Esophagus squamous epithelium (tissue), 5 donors: ENCODE measurements around the gene CIB2. TPM values are rescaled to one million over a fixed set of nuclear protein-coding genes. Genes with fewer than 3 reads are reported as not detected.

Source experiments
- DNase-seq: peaks from one replicate; lab custom pipeline; 2025; lab: John Stamatoyannopoulos, UW
- H3K27ac ChIP-seq, 4 donors: fragments of 200-600 bp; sonication (generic); one replicate each; pipeline ENCODE4 v1.5.1; 2016 to 2019; ENCODE audit warnings: mild to moderate bottlenecking in 1 of 4
- H3K27me3 ChIP-seq, 4 donors: fragments of 200-600 bp; sonication (generic); 1 replicate in 3 of 4; 2 replicates in 1 of 4; pipeline versions ENCODE4 v1.5.1 to v1.6.0; 2017 to 2021; ENCODE audit warnings: antibody characterized with exemption in 1 of 4
- H3K36me3 ChIP-seq, 3 donors: fragments of 200-600 bp; sonication (generic); one replicate each; pipeline ENCODE4 v1.5.1; 2016 to 2019
- H3K4me1 ChIP-seq, 3 donors: fragments of 200-600 bp; sonication (generic); one replicate each; pipeline ENCODE4 v1.5.1; 2017 to 2019
- H3K4me3 ChIP-seq, 4 donors: fragments of 200-600 bp; sonication (generic); 1 replicate in 3 of 4; 2 replicates in 1 of 4; pipeline ENCODE4 v1.5.1; 2016 to 2019; ENCODE audit warnings: mild to moderate bottlenecking in 2 of 4, moderate library complexity in 1 of 4
- H3K9me3 ChIP-seq, 3 donors: fragments of 200-600 bp; sonication (generic); one replicate each; pipeline ENCODE4 v1.5.1; 2016 to 2019
- POLR2A ChIP-seq, 4 donors: fragments of 450-650 bp; IDR thresholded peaks; one replicate each; pipeline ENCODE4 v1.6.1; 2017; ENCODE audit warnings: antibody characterized with exemption in 4 of 4, mild to moderate bottlenecking in 4 of 4, moderate library complexity in 3 of 4
- WGBS, 2 donors: methylation state at CpG; one replicate each; pipeline ENCODE4 v1.1.5; 2018; 5-methylcytosine and 5-hydroxymethylcytosine counted together
- intact Hi-C: fragments of 100-400 bp; cut with DNase I; formaldehyde crosslinking; loops from one replicate; pipeline ENCODE4 v1.15.0; 2022
- total RNA-seq, 4 donors: library from RNA; depleted of rRNA; stranded (reverse); fragments of >200 nt; gene quantifications; one replicate each; pipeline ENCODE4 v1.1.0, GENCODE V29; 2016
- TF ChIP-seq, protein P1 (sequence below), 6 experiments: fragments of 450-650 bp in 4 of 6; fragments of 200-600 bp in 2 of 6; sonication (generic) in 2 of 6; IDR thresholded peaks; one replicate each; pipeline ENCODE4 v1.5.1; 2016 to 2019; ENCODE audit warnings: antibody characterized with exemption in 6 of 6, mild to moderate bottlenecking in 4 of 6, moderate library complexity in 4 of 6
- donor health status: DM: yes; HTN: yes; CAD: no.

Gene CIB2
- total RNA-seq, 4 donors from 2014 or later, result 1.1 to 11.8 (median 1.5) TPM

DNA sequence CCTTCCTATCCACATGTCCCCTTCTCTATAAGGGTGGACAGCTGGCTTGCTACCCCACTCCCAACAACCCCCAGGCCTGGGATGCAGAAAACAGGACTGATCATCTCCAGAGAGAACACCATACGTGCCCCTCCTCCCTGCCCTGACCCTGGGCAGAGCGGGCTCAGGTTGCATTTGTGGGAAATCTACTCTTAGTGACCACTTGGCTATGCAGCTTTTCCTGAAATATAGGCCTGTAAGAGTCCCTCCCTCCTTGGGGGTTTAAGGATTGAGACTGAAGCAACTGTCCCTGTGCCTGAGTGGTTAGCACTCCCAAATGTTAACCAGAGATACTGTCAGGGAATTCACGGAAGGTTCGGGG, 27.1 kb downstream of the CIB2 start:
- WGBS, 2 donors, result 72 to 100% methylated on average over 1 to 2 of the region's 4 CpGs
- H3K27ac ChIP-seq, result no peak overlapping the region
- intact Hi-C loops, result no loop called here

DNA sequence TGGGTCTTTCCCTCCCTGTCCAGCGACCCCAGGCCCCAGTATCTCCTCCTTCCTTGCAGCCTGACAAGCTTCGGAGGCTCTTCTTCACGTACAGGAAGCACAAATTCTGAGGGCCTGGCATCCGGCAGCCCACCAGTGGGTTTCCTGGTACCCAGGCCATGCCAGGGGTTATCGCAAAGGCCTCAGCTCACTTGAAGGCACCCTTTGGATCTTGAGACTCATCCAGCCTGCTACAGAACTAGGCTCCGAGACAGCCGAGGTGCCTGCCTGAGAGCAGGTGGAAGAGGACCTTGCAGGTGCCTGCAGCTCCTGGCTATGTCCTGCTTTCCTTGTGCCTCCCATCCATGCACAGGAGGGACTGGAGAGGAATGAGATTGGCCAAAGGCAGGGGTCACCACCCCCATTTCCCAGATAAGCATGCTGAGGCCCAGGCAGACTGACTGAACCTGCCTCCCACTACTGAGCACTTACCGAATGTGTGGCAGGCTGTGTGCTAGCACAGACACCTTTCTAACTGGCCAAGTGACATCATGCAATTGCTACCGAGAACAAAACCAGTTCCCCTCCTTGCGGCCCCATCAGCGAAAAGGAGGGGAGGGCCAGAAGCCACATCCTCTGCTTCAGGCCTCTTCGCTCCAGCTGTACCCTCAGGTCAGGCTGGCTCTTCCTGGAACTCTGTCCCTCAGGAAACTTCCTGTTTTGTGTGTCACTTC, 27.7 kb downstream of the CIB2 start:
- H3K27me3 ChIP-seq, result no peaks in the 10 kb centered on the region
- no peak overlapping the region for H3K4me3 ChIP-seq
- H3K9me3 ChIP-seq, result no peaks in the 10 kb centered on the region
- 65 to 76% methylated on average over 8 to 10 of the region's 12 CpGs for WGBS, 2 donors
- H3K27ac ChIP-seq, result peak overlapping the region in 2 of 4 donors; percentile 7 to 58
- DNase-seq, result no peak
- H3K36me3 ChIP-seq, result no peaks in the 10 kb centered on the region
- TF ChIP-seq, protein P1, sequence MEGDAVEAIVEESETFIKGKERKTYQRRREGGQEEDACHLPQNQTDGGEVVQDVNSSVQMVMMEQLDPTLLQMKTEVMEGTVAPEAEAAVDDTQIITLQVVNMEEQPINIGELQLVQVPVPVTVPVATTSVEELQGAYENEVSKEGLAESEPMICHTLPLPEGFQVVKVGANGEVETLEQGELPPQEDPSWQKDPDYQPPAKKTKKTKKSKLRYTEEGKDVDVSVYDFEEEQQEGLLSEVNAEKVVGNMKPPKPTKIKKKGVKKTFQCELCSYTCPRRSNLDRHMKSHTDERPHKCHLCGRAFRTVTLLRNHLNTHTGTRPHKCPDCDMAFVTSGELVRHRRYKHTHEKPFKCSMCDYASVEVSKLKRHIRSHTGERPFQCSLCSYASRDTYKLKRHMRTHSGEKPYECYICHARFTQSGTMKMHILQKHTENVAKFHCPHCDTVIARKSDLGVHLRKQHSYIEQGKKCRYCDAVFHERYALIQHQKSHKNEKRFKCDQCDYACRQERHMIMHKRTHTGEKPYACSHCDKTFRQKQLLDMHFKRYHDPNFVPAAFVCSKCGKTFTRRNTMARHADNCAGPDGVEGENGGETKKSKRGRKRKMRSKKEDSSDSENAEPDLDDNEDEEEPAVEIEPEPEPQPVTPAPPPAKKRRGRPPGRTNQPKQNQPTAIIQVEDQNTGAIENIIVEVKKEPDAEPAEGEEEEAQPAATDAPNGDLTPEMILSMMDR (IDR thresholded peaks at IDR 0.05), result no peak
- no peak for TF ChIP-seq POLR2A (IDR thresholded peaks at IDR 0.05)
- H3K4me1 ChIP-seq, result peaks cover 4 to 19% (median 4%) of the 10 kb centered on the region in 3 donors
- intact Hi-C loops, result no loop called here

More for the DNA sequence above, 27.1 kb downstream of the CIB2 start:
- H3K27me3 ChIP-seq, result no peaks in the 10 kb centered on the region
- TF ChIP-seq, protein P1 (IDR thresholded peaks at IDR 0.05), result no peak
- no peak for TF ChIP-seq POLR2A (IDR thresholded peaks at IDR 0.05)
- no peaks in the 10 kb centered on the region for H3K9me3 ChIP-seq
- H3K4me3 ChIP-seq, result no peak overlapping the region
- no peak for DNase-seq
- H3K4me1 ChIP-seq, result peaks cover 4 to 19% (median 4%) of the 10 kb centered on the region in 3 donors
- H3K36me3 ChIP-seq, result no peaks in the 10 kb centered on the region

DNA sequence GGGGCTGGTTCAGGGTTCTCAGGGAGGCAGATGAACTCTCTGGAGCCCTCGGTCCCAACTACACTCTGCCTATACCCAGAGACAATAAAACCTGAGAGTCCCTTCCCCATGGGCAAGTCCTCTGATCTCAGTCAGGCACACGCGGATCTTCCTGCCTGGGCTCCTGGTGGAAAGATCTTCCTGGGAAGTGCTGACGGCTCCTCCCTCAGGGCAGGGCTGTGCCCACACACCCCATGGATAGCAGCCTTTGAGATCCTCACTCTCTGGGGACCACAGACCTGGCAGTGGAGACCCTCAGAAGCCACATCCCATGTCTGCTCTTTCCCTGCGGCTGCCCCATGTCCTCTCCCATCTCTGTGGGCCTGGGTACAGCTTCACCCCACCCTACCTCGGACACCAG, 28.5 kb downstream of the CIB2 start:
- Histone ChIP-seq H3K36me3 (no peaks in the 10 kb centered on the region), H3K27me3 (no peaks in the 10 kb centered on the region), H3K27ac (no peak overlapping the region), H3K4me3 (no peak overlapping the region), H3K4me1 (peaks cover 4 to 19% (median 4%) of the 10 kb centered on the region in 3 donors), H3K9me3 (no peaks in the 10 kb centered on the region)
- no peak for TF ChIP-seq POLR2A (IDR thresholded peaks at IDR 0.05)
- TF ChIP-seq, protein P1 (IDR thresholded peaks at IDR 0.05), result no peak
- intact Hi-C loops, result no loop called here
- 72 to 81% methylated on average over 4 to 6 of the region's 6 CpGs for WGBS, 2 donors
- DNase-seq, result no peak

GRCh38 chr15:78102211-78102610, 29.0 kb downstream of the CIB2 start:
- H3K27ac ChIP-seq, result no peak overlapping the region
- intact Hi-C loops, result no loop called here
- WGBS, 2 donors, result 80 to 90% methylated on average over 1 of the region's 1 CpG

DNA sequence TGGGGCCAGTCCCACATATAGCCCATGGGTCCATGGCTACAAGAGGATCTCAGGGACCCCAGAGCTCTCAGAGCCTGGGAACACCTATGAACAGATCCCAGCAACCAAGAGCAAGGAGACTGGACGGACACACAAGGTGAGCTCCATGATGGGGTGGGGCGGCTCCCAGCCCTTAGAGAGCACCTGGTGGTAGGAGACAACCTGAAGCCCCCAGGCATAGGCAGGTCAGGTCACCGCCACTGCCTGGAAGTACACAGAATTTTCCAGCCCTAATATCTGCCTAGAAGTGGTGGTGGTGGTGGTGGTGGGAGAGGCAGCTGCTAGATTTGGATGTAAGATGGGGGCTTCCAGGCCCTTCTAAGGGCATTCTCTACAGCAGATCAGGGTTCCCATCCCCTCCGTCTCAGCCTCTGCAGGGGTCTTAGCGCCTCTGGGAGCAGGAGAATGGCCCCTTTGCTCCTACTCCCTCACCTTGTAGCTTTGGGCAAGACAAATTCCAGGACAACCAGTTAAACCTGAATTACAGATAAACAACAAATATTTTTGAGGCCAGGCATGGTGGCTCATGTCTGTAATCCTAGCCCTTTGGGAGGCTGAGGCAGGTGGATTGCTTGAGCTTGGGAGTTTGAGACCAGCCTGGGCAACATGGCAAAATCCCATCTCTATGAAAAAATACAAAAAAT, 29.7 kb downstream of the CIB2 start:
- DNase-seq, result no peak
- intact Hi-C loops, result no loop called here
- WGBS, 2 donors, result 70 to 79% methylated on average over 2 to 3 of the region's 5 CpGs
- H3K27ac ChIP-seq, result no peak overlapping the region
- no peaks in the 10 kb centered on the region for H3K27me3 ChIP-seq
- TF ChIP-seq, protein P1 (IDR thresholded peaks at IDR 0.05), result no peak
- no peak for TF ChIP-seq POLR2A (IDR thresholded peaks at IDR 0.05)
- no peak overlapping the region for H3K4me3 ChIP-seq
- no peaks in the 10 kb centered on the region for H3K9me3 ChIP-seq
- peaks cover 4 to 19% (median 4%) of the 10 kb centered on the region in 3 donors for H3K4me1 ChIP-seq
- H3K36me3 ChIP-seq, result no peaks in the 10 kb centered on the region

More at GRCh38 chr15:78102211-78102610, 29.0 kb downstream of the CIB2 start:
- Histone ChIP-seq H3K36me3 (no peaks in the 10 kb centered on the region), H3K27me3 (no peaks in the 10 kb centered on the region), H3K9me3 (no peaks in the 10 kb centered on the region), H3K4me3 (no peak overlapping the region), H3K4me1 (peaks cover 4 to 19% (median 4%) of the 10 kb centered on the region in 3 donors)
- no peak for DNase-seq
- no peak for TF ChIP-seq POLR2A (IDR thresholded peaks at IDR 0.05)
